ENCODE data around the gene IGBP1.
"Not testable (repeated sequence)": the region's sequence is repeated elsewhere in the genome, so short reads cannot be mapped to it uniquely, and the experiment has no call there.

IGBP1 gene

GRCh38 chrX:70183091-70183490 is 49.8 kb downstream of the IGBP1 start:
- peaks cover 53% of the 10 kb centered on the region for H3K9me3 Mint-ChIP-seq
- H3K36me3 Mint-ChIP-seq (ENCODE audit: low read depth): no peaks in the 10 kb centered on the region
- no peak overlapping the region for H3K4me3 Mint-ChIP-seq
- DNase-seq: no peak
- peaks cover 7% of the 10 kb centered on the region for H3K27me3 Mint-ChIP-seq (ENCODE audit: low read depth, poor library complexity)
- no peak overlapping the region for H3K27ac Mint-ChIP-seq
- TF ChIP-seq CTCF (IDR thresholded peaks at IDR 0.05): no peak
- no peaks in the 10 kb centered on the region for H3K4me1 Mint-ChIP-seq

- Mint-ChIP-seq H3K36me3 (ENCODE audit: low read depth) (no peaks in the 10 kb centered on the region), H3K9me3 (peaks cover 55% of the 10 kb centered on the region), H3K4me3 (no peak overlapping the region), H3K4me1 (no peaks in the 10 kb centered on the region), H3K27ac (no peak overlapping the region), H3K27me3 (ENCODE audit: low read depth, poor library complexity) (peaks cover 5% of the 10 kb centered on the region)
- TF ChIP-seq CTCF (IDR thresholded peaks at IDR 0.05): no peak
- DNase-seq: no peak
These were observed 57.0 kb downstream of the IGBP1 start for GRCh38 chrX:70190225-70190624.

GRCh38 chrX:70196961-70197720 is 63.9 kb downstream of the IGBP1 start:
- H3K27me3 Mint-ChIP-seq (ENCODE audit: low read depth, poor library complexity): peaks cover 9% of the 10 kb centered on the region

GRCh38 chrX:70201732-70202131 is 68.5 kb downstream of the IGBP1 start:
- DNase-seq: no peak
- Mint-ChIP-seq H3K4me3 (no peak overlapping the region), H3K36me3 (ENCODE audit: low read depth) (no peaks in the 10 kb centered on the region), H3K27ac (no peak overlapping the region), H3K27me3 (ENCODE audit: low read depth, poor library complexity) (peaks cover 4% of the 10 kb centered on the region), H3K9me3 (peaks cover 53% of the 10 kb centered on the region), H3K4me1 (no peaks in the 10 kb centered on the region)
- no peak for TF ChIP-seq CTCF (IDR thresholded peaks at IDR 0.05)

More at GRCh38 chrX:70196961-70197720, 63.9 kb downstream of the IGBP1 start:
- no peaks in the 10 kb centered on the region for H3K4me1 Mint-ChIP-seq
- H3K9me3 Mint-ChIP-seq: peaks cover 54% of the 10 kb centered on the region
- H3K27ac Mint-ChIP-seq: no peak overlapping the region
- TF ChIP-seq CTCF (IDR thresholded peaks at IDR 0.05): peak; percentile 58
- H3K4me3 Mint-ChIP-seq: no peak overlapping the region
- DNase-seq: peak; percentile 58
- H3K36me3 Mint-ChIP-seq (ENCODE audit: low read depth): no peaks in the 10 kb centered on the region

GRCh38 chrX:70208479-70208878 is 75.2 kb downstream of the IGBP1 start:
- Mint-ChIP-seq H3K27ac (no peak overlapping the region), H3K9me3 (peaks cover 36% of the 10 kb centered on the region), H3K27me3 (ENCODE audit: low read depth, poor library complexity) (peaks cover 8% of the 10 kb centered on the region), H3K4me1 (no peaks in the 10 kb centered on the region), H3K36me3 (ENCODE audit: low read depth) (no peaks in the 10 kb centered on the region), H3K4me3 (no peak overlapping the region)
- TF ChIP-seq CTCF (IDR thresholded peaks at IDR 0.05): no peak
- no peak for DNase-seq

- not testable (repeated sequence) for H3K4me1 Mint-ChIP-seq; H3K27ac Mint-ChIP-seq; DNase-seq; H3K27me3 Mint-ChIP-seq (ENCODE audit: low read depth, poor library complexity); H3K4me3 Mint-ChIP-seq; H3K36me3 Mint-ChIP-seq (ENCODE audit: low read depth)
- H3K9me3 Mint-ChIP-seq: peaks cover 31% of the 10 kb centered on the region
These were observed 76.3 kb downstream of the IGBP1 start for GRCh38 chrX:70209570-70209969.
